Pancreas (tissue), 10 donors: Measurements from ENCODE around the gene ACMSD. TPM values are rescaled to one million over a fixed set of nuclear protein-coding genes. Genes with fewer than 3 reads are reported as not detected.

ENCODE experiments used
- ATAC-seq, 4 donors: fragments of 200-7000 bp; cut with Tn5 transposase; one replicate each; pipeline versions ENCODE4 v1.8.0 to v1.9.1; 2020; ENCODE audit warnings: mild to moderate bottlenecking in 4 of 4, moderate library complexity in 4 of 4
- DNase-seq, 6 donors: peaks; one replicate each; pipeline ENCODE4 v3.0.0-alpha.2; 2020
- FAIRE-seq: peaks from 2 replicates; lab custom pipeline; 2012; peaks lifted over from hg19 to GRCh38; lab: Jason Lieb, UNC
- H3K27ac ChIP-seq, 4 donors: fragments of 200-600 bp; sonication (generic); 1 replicate in 3 of 4; 2 replicates in 1 of 4; pipeline versions ENCODE4 v1.5.0 to v1.8.0; 2020
- H3K27me3 ChIP-seq, 4 donors: fragments of 200-600 bp; one replicate each; pipeline ENCODE4 v1.8.0; 2021
- H3K36me3 ChIP-seq, 3 donors: fragments of 200-600 bp; sonication (generic) in 1 of 3; one replicate each; pipeline versions ENCODE4 v1.5.0 to v1.8.0; 2020 to 2021
- H3K4me1 ChIP-seq, 3 donors: fragments of 200-600 bp; one replicate each; pipeline ENCODE4 v1.8.0; 2021
- H3K4me3 ChIP-seq, 4 donors: fragments of 200-600 bp; sonication (generic) in 2 of 4; one replicate each; pipeline versions ENCODE4 v1.5.0 to v1.8.0; 2020 to 2021
- H3K9me3 ChIP-seq, 4 donors: fragments of 200-600 bp; one replicate each; pipeline ENCODE4 v1.8.0; 2021
- WGBS, 2 donors: extraction: QIAGEN DNeasy Blood & Tissue Kit; methylation state at CpG; one replicate each; pipeline ENCODE4 v1.1.7; 2013; 5-methylcytosine and 5-hydroxymethylcytosine counted together
- intact Hi-C, 3 donors: fragments of 100-400 bp; cut with DNase I; formaldehyde crosslinking; loops; one replicate each; pipeline versions ENCODE4 v1.11.1 to v1.14.2; 2022
- polyA plus RNA-seq, 2 donors: library from polyadenylated mRNA; stranded (reverse); fragments of 200-250 nt; gene quantifications; one replicate each; pipeline ENCODE4 v1.2.3, GENCODE V29; 2013
- total RNA-seq, 6 donors: library from RNA; stranded (reverse); fragmentation: NEBNext Ultra II Directional in 4 of 6; extraction: Animal tissue kit (Norgen Biotek cat#: 25700) in 4 of 6; gene quantifications; one replicate each; pipeline versions ENCODE4 v1.2.1 to v1.2.4, GENCODE V29; 2021 to 2023
- TF ChIP-seq, protein P1 (sequence below), 4 donors: fragments of 200-600 bp; sonication (generic) in 3 of 4; IDR thresholded peaks; one replicate each; pipeline versions ENCODE4 v1.5.0 to v1.8.0; 2021; ENCODE audit warnings: antibody characterized with exemption in 4 of 4
- donor health status: healthy with polysubstance abuse.
- donor health status: DM: no; HTN: no; CAD: no; lungs with moderate emphysema.
- donor health status: DM: no; HTN: no; CAD: no.
- donor health status: control.
- donor health status: control.
- donor health status: Bipolar disorder and iron deficiency.
- donor health status: DM: yes; HTN: yes; CAD: no.
- donor health status: DM: no; HTN: no; CAD: no.
- donor health status: DM: no; HTN: no; CAD: no.
- donor health status: DM: yes; HTN: yes; CAD: no.

ACMSD gene
- total and polyA plus RNA-seq, 8 donors = 0.12 to 3.4 (median 0.24) TPM; not detected in 3

DNA sequence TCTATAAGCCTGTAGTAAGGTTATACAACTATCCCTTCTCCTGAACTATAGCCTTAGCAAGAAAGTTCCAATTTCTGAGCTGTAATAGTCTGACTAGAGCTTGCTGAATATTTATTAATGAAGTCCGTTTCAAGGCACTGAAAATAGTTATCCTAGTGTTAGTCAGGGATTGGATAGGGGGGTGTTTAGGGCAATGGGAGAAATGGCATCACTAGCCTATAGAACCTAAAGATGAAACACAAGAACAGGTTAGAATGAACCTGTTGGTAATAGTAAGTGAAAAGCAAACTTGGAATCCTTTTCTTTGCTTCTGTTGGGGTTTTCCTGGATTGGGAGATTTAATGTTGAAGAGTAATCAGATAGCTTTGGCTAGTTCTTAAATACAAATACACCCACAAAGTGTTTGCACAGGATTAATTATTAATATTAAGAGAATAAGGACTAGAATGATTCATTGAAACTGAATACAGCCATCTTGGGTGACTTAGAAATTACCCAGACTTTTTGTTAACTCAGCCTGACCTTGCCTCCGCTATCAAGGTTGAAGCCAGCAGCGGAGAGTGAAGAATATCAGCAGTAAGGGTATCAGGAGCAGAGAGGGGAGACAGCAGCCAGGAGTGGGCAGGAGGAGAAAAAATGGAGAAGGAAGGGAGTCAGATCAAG is 94.6 kb downstream of the ACMSD start:
- H3K27ac ChIP-seq = peak overlapping the region; percentile 36 to 78 (median 60)

DNA sequence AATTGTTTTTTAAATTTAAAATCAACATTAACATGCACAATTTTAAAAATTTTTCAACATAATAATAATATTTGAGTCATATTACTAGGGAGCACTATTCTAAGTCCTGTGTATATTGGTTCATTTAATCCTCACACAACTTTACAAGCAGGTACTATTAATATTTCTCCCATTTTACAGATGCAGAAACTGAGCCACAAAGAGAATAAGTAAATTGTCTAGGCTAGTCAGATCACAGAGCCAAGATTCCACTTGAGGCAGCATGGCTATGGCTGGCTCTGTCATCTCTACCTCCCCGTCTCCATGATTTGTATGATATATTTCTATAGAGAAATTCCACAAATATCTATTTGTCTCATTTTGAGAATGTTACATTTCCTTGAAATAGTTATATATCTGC is 95.3 kb downstream of the ACMSD start:
- Histone ChIP-seq H3K4me1 (peaks cover 71 to 81% (median 73%) of the 10 kb centered on the region in 3 donors), H3K9me3 (no peaks in the 10 kb centered on the region), H3K27ac (peak overlapping the region; percentile 10 to 78 (median 60)), H3K27me3 (no peaks in the 10 kb centered on the region), H3K4me3 (no peak overlapping the region), H3K36me3 (no peaks in the 10 kb centered on the region)
- ATAC-seq (no peak), DNase-seq (no peak), FAIRE-seq (no peak)
- intact Hi-C loops = no loop called here
- TF ChIP-seq, protein P1, sequence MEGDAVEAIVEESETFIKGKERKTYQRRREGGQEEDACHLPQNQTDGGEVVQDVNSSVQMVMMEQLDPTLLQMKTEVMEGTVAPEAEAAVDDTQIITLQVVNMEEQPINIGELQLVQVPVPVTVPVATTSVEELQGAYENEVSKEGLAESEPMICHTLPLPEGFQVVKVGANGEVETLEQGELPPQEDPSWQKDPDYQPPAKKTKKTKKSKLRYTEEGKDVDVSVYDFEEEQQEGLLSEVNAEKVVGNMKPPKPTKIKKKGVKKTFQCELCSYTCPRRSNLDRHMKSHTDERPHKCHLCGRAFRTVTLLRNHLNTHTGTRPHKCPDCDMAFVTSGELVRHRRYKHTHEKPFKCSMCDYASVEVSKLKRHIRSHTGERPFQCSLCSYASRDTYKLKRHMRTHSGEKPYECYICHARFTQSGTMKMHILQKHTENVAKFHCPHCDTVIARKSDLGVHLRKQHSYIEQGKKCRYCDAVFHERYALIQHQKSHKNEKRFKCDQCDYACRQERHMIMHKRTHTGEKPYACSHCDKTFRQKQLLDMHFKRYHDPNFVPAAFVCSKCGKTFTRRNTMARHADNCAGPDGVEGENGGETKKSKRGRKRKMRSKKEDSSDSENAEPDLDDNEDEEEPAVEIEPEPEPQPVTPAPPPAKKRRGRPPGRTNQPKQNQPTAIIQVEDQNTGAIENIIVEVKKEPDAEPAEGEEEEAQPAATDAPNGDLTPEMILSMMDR (IDR thresholded peaks at IDR 0.05) = no peak
- 70 to 71% methylated on average over 1 of the region's 1 CpG for WGBS, 2 donors

More for the DNA sequence above, 94.6 kb downstream of the ACMSD start:
- no peaks in the 10 kb centered on the region for H3K9me3 ChIP-seq
- no peak for FAIRE-seq
- intact Hi-C loops = no loop called here
- H3K4me1 ChIP-seq = peaks cover 64 to 74% (median 65%) of the 10 kb centered on the region in 3 donors
- peak overlapping the region in 1 of 4 donors; percentile 5 for H3K4me3 ChIP-seq
- 13% methylated on average over 3 of the region's 3 CpGs for WGBS, 2 donors
- H3K36me3 ChIP-seq = no peaks in the 10 kb centered on the region
- H3K27me3 ChIP-seq = no peaks in the 10 kb centered on the region
- peak; percentile 77 to 87 (median 86) for ATAC-seq
- peak in 3 of 6 donors; percentile 48 to 57 (median 50) for DNase-seq
- TF ChIP-seq, protein P1 (IDR thresholded peaks at IDR 0.05) = no peak

DNA sequence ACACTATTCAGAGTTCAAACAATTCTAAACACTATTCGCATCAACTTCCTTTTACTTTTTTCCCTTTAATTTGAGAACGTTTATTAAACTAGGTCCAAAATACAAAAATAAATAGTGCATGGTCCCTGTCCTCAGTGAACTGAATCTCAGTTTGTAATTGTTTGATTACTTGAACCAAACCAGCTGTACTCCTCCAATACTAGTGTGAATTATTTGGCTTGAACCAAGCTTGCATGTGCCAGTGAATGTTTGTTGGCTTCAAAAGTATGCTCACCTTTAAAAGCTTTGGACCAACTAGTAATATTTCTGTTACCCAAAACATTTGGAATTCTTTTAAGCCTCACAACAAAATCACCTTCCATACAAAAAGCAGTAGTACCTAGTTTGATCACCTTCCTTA is 95.7 kb downstream of the ACMSD start:
- peak in 3 of 4 donors; percentile 16 to 29 (median 25) for ATAC-seq
- WGBS, 2 donors = 27 to 29% methylated on average over 2 of the region's 2 CpGs
- H3K27me3 ChIP-seq = no peaks in the 10 kb centered on the region
- TF ChIP-seq, protein P1 (IDR thresholded peaks at IDR 0.05) = no peak
- H3K36me3 ChIP-seq = no peaks in the 10 kb centered on the region
- no peak for DNase-seq
- no peak for FAIRE-seq
- H3K4me1 ChIP-seq = peaks cover 73 to 84% (median 76%) of the 10 kb centered on the region in 3 donors
- intact Hi-C loops = no loop called here
- peak overlapping the region in 3 of 4 donors; percentile 25 to 78 (median 75) for H3K27ac ChIP-seq
- no peak overlapping the region for H3K4me3 ChIP-seq
- no peaks in the 10 kb centered on the region for H3K9me3 ChIP-seq

DNA sequence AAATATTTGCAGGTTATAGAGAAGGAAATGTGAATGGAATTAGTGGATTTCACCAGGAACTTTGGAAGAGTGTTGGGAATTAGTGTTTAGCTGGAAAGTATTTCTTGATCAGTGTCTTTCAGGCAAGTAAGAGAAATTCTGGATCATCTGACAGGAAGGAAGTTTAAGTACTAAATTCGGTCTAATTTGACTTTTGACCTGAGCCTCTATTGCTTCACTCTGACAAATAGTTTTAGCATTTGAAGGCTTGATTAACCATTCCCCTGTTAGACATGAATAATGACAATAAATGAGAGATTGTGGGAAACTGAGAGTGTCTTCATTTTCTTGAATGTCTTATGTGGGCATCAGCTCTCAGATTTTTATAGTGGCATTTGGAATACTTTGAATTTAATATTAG is 96.2 kb downstream of the ACMSD start:
- no peak for DNase-seq
- Histone ChIP-seq H3K4me3 (no peak overlapping the region), H3K9me3 (no peaks in the 10 kb centered on the region), H3K4me1 (peaks cover 73 to 84% (median 76%) of the 10 kb centered on the region in 3 donors), H3K27me3 (no peaks in the 10 kb centered on the region), H3K36me3 (no peaks in the 10 kb centered on the region), H3K27ac (peak overlapping the region; percentile 9 to 78 (median 50))
- FAIRE-seq = no peak
- ATAC-seq = no peak
- TF ChIP-seq, protein P1 (IDR thresholded peaks at IDR 0.05) = no peak
- intact Hi-C loops = no loop called here
- WGBS, 2 donors = 0% methylated on average over 1 of the region's 1 CpG

DNA sequence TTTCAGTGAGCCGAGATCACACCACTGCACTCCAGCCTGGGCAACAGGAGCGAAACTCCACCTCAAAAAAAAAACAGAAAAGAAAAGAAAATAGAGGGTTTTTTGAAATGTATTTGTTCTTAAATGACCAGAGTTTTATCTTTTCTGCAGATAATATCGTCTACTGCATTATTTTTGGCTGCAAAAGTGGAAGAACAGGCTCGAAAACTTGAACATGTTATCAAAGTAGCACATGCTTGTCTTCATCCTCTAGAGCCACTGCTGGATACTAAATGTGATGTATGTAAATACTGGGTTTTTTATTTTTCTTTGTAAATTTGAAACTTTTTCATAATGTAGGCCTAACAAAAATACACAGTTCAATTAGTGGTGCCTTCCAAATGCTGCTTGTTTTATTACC is 98.3 kb downstream of the ACMSD start:
- WGBS, 2 donors = 20 to 21% methylated on average over 4 of the region's 4 CpGs
- intact Hi-C loops = no loop called here
- Histone ChIP-seq H3K27ac (peak overlapping the region in 3 of 4 donors; percentile 43 to 78 (median 75)), H3K36me3 (peaks cover 0 to 9% (median 5%) of the 10 kb centered on the region in 3 donors), H3K4me1 (peaks cover 65 to 68% (median 65%) of the 10 kb centered on the region in 3 donors), H3K4me3 (peak overlapping the region in 2 of 4 donors; percentile 10 to 21), H3K9me3 (no peaks in the 10 kb centered on the region), H3K27me3 (no peaks in the 10 kb centered on the region)
- ATAC-seq (peak; percentile 50 to 75 (median 58)), DNase-seq (peak in 2 of 6 donors; percentile 61 to 73), FAIRE-seq (no peak)
- TF ChIP-seq, protein P1 (IDR thresholded peaks at IDR 0.05) = no peak
